Erythroblast (primary cell): ENCODE results near the gene PPFIA4.

ENCODE experiments used
- GATA1 ChIP-seq: IDR thresholded peaks from 2 replicates; pipeline ENCODE4 v1.6.1; 2011; ENCODE audit warnings: low read depth, mild to moderate bottlenecking, control low read depth, low read length, moderate library complexity
- POLR2A ChIP-seq: IDR thresholded peaks from 2 replicates; pipeline ENCODE4 v1.6.1; 2011; ENCODE audit warnings: mild to moderate bottlenecking, low read length

DNA sequence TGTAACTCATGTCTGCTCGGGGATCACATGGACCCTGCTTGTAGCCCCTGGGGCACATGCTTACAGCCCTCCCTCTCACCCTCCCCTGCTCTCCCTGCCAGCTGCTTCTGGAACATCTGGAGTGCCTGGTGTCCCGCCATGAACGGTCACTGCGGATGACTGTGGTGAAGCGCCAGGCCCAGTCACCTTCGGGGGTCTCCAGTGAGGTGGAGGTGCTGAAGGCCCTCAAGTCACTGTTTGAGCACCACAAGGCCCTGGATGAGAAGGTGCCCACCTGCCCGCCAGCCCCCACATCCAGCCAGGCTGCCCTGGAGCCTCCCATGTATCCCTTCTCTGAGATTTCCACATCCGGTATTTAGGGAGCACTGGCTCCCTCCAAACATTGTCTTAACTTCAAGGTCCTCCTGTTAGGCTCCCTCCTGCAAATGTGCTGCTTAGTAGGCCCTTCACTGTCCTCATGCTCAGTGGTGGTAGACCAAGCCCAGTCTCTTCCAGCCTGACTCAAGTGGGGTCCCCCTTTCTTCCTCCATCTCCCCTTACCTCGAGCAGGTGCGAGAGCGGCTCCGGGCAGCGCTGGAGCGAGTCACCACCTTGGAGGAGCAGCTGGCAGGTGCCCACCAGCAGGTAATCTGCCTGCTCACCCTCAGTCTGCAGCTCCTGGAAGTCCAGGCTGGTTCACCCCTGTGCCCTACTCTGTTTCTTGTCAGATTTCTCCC, 17.7 kb downstream of the PPFIA4 start:
- TF ChIP-seq POLR2A = no peak
- no peak for TF ChIP-seq GATA1
